Activated naive CD4-positive, alpha-beta T cell treated with anti-CD3 and anti-CD28 coated beads, Interleukin-2, amount 50 U/mL, for 16 hours (primary cell): ENCODE data around the gene UGT1A4.
"Not testable (repeated sequence)": the region's sequence is repeated elsewhere in the genome, so short reads cannot be mapped to it uniquely, and the experiment has no call there.

Experiments used
- DNase-seq: peaks from one replicate; pipeline ENCODE4 v3.0.0-alpha.2; 2020

The UGT1A4 gene

GRCh38 chr2:233751212-233752009 is 32.9 kb downstream of the UGT1A4 start:
- DNase-seq: not testable (repeated sequence)

- DNase-seq: no peak
Measured at GRCh38 chr2:233754872-233755611, 36.5 kb downstream of the UGT1A4 start.

GRCh38 chr2:233756429-233757081 is 38.0 kb downstream of the UGT1A4 start:
- no peak for DNase-seq

GRCh38 chr2:233758141-233758540 is 39.6 kb downstream of the UGT1A4 start:
- no peak for DNase-seq

- DNase-seq: no peak
Measured at GRCh38 chr2:233758849-233759248, 40.3 kb downstream of the UGT1A4 start.

GRCh38 chr2:233760043-233760442 is 41.5 kb downstream of the UGT1A4 start, which contains the start of gene UGT1A1:
UGT1A1 (plus strand) TSS chr2:233760270; CDS start chr2:233760288, 18 bp downstream.
- no peak for DNase-seq

- DNase-seq: no peak
Measured at GRCh38 chr2:233761040-233761769, 42.7 kb downstream of the UGT1A4 start.

GRCh38 chr2:233764264-233764663 is 45.7 kb downstream of the UGT1A4 start:
- no peak for DNase-seq

GRCh38 chr2:233764761-233765160 is 46.2 kb downstream of the UGT1A4 start:
- no peak for DNase-seq

- no peak for DNase-seq
Measured at GRCh38 chr2:233766416-233766815, 47.9 kb downstream of the UGT1A4 start.

GRCh38 chr2:233768076-233768475 is 49.5 kb downstream of the UGT1A4 start:
- DNase-seq: no peak

GRCh38 chr2:233769260-233769659 is 50.7 kb downstream of the UGT1A4 start:
- DNase-seq: no peak

- no peak for DNase-seq
Measured at GRCh38 chr2:233772153-233772552, 53.6 kb downstream of the UGT1A4 start.

GRCh38 chr2:233772583-233772982 is 54.0 kb downstream of the UGT1A4 start:
- DNase-seq: no peak

GRCh38 chr2:233773854-233774253 is 55.3 kb downstream of the UGT1A4 start:
- no peak for DNase-seq

GRCh38 chr2:233775414-233775813 is 56.9 kb downstream of the UGT1A4 start:
- DNase-seq: no peak

GRCh38 chr2:233778030-233778429 is 59.5 kb downstream of the UGT1A4 start, which contains the start of gene MROH2A:
MROH2A (plus strand) TSS chr2:233778330; CDS start chr2:233779359, 1,029 bp downstream.
- no peak for DNase-seq

- no peak for DNase-seq
Measured at GRCh38 chr2:233779722-233780121, 61.2 kb downstream of the UGT1A4 start.

- DNase-seq: no peak
Measured at GRCh38 chr2:233780771-233781170, 62.2 kb downstream of the UGT1A4 start.

- DNase-seq: no peak
Measured at GRCh38 chr2:233789554-233789953, 71.0 kb downstream of the UGT1A4 start.

GRCh38 chr2:233791151-233791882 is 72.8 kb downstream of the UGT1A4 start:
- DNase-seq: no peak

GRCh38 chr2:233791883-233792329 is 73.4 kb downstream of the UGT1A4 start:
- no peak for DNase-seq
